Aorta (tissue), 5 donors: ENCODE data around the gene MVP. TPM values are rescaled to one million over a fixed set of nuclear protein-coding genes. Genes with fewer than 3 reads are reported as not detected.

Source experiments
- ATAC-seq: fragments of 200-7000 bp; cut with Tn5 transposase; one replicate; pipeline ENCODE4 v1.9.1; 2022; ENCODE audit warnings: moderate library complexity; ENCODE audit not compliant: low FRiP score
- DNase-seq, 2 donors: peaks; one replicate each; pipeline ENCODE4 v3.0.0-alpha.2; 2020
- H3K27ac ChIP-seq, 2 donors: one replicate each; pipeline ENCODE4 v1.5.1; 2013; ENCODE audit warnings: low read length in 2 of 2, mild to moderate bottlenecking in 2 of 2, moderate library complexity in 2 of 2, control low read depth in 1 of 2, inconsistent platforms in 1 of 2, low read depth in 1 of 2
- H3K27me3 ChIP-seq, 2 donors: one replicate each; pipeline ENCODE4 v1.6.1; 2013; ENCODE audit warnings: control low read depth in 1 of 2, low read length in 1 of 2, mild to moderate bottlenecking in 1 of 2, moderate library complexity in 1 of 2; ENCODE audit not compliant: insufficient read depth in 2 of 2, control insufficient read depth in 1 of 2
- H3K36me3 ChIP-seq, 2 donors: one replicate each; pipeline ENCODE4 v1.6.1; 2013; ENCODE audit warnings: control low read depth in 1 of 2, low read length in 1 of 2, mild to moderate bottlenecking in 1 of 2; ENCODE audit not compliant: insufficient read depth in 2 of 2, control insufficient read depth in 1 of 2
- H3K4me1 ChIP-seq, 2 donors: one replicate each; pipeline ENCODE4 v1.6.1; 2013; ENCODE audit warnings: low read length in 2 of 2, control low read depth in 1 of 2, mild to moderate bottlenecking in 1 of 2, moderate library complexity in 1 of 2; ENCODE audit not compliant: insufficient read depth in 2 of 2, control insufficient read depth in 1 of 2
- H3K4me3 ChIP-seq, 2 donors: one replicate each; pipeline ENCODE4 v1.5.1; 2013; ENCODE audit warnings: low read length in 2 of 2, control low read depth in 1 of 2, mild to moderate bottlenecking in 1 of 2
- H3K9me3 ChIP-seq: one replicate; pipeline ENCODE4 v1.6.1; 2013; ENCODE audit warnings: mild to moderate bottlenecking, low read length; ENCODE audit not compliant: control insufficient read depth
- WGBS, 2 donors: extraction: QIAGEN DNeasy Blood & Tissue Kit; methylation state at CpG; one replicate each; pipeline ENCODE4 v1.1.7; 2013; 5-methylcytosine and 5-hydroxymethylcytosine counted together
- intact Hi-C, 2 donors: fragments of 100-400 bp; cut with DNase I; formaldehyde crosslinking; loops; one replicate each; pipeline versions ENCODE4 v1.14.2 to v1.15.0; 2022
- polyA plus RNA-seq, 2 donors: library from polyadenylated mRNA; stranded (reverse); fragments of 200-250 nt; gene quantifications; one replicate each; pipeline ENCODE4 v1.2.3, GENCODE V29; 2013
- total RNA-seq, 2 donors: library from RNA; stranded (reverse); fragmentation: NEBNext Ultra II Directional; extraction: Animal tissue kit (Norgen Biotek cat#: 25700); gene quantifications; one replicate each; pipeline ENCODE4 v1.2.1, GENCODE V29; 2021
- donor health status: healthy with polysubstance abuse.
- donor health status: Bipolar disorder and iron deficiency.
- donor health status: DM: no; HTN: no; CAD: no.
- donor health status: DM: no; HTN: no; CAD: no.
- donor health status: DM: yes; HTN: yes; CAD: no.

MVP gene
- total and polyA plus RNA-seq, 4 donors = 76.8 to 186 (median 161) TPM

- DNase-seq (no peak), ATAC-seq (no peak)
- no peak overlapping the region for H3K27ac ChIP-seq
- 93 to 95% methylated on average over 8 of the region's 8 CpGs for WGBS, 2 donors
- H3K36me3 ChIP-seq = peaks cover 0 to 2% of the 10 kb centered on the region in 2 donors
- no peaks in the 10 kb centered on the region for H3K27me3 ChIP-seq
- H3K9me3 ChIP-seq = no peaks in the 10 kb centered on the region
- intact Hi-C loops = no loop called here
- no peaks in the 10 kb centered on the region for H3K4me1 ChIP-seq
- no peak overlapping the region for H3K4me3 ChIP-seq
These were observed 17.8 kb upstream of the MVP start for GRCh38 chr16:29802416-29802935.

GRCh38 chr16:29804020-29804419 is 16.2 kb upstream of the MVP start:
- Histone ChIP-seq H3K4me3 (no peak overlapping the region), H3K9me3 (no peaks in the 10 kb centered on the region), H3K27ac (no peak overlapping the region), H3K36me3 (no peaks in the 10 kb centered on the region), H3K27me3 (no peaks in the 10 kb centered on the region), H3K4me1 (no peaks in the 10 kb centered on the region)
- intact Hi-C loops = no loop called here
- WGBS, 2 donors = 80% methylated on average over 8 of the region's 8 CpGs
- no peak for DNase-seq
- ATAC-seq = no peak

GRCh38 chr16:29804455-29805231 is 15.6 kb upstream of the MVP start:
- Histone ChIP-seq H3K4me1 (no peaks in the 10 kb centered on the region), H3K4me3 (peak overlapping the region; percentile 20 to 38), H3K36me3 (no peaks in the 10 kb centered on the region), H3K27ac (peak overlapping the region in 1 of 2 donors; percentile 78), H3K27me3 (no peaks in the 10 kb centered on the region), H3K9me3 (no peaks in the 10 kb centered on the region)
- intact Hi-C loops = loop anchor here in 1 of 2 donors (5.0 kb wide), 1 partner anchor 573 kb away; no protein-coding TSS in a partner anchor
- WGBS, 2 donors = 3 to 5% methylated on average over 26 of the region's 26 CpGs
- ATAC-seq (peak; percentile 20), DNase-seq (peak in 1 of 2 donors; percentile 60)

- intact Hi-C loops = loop anchor here in 1 of 2 donors (5.0 kb wide), 1 partner anchor 572 kb away; no protein-coding TSS in a partner anchor
- Histone ChIP-seq H3K27ac (peak overlapping the region; percentile 23 to 80), H3K36me3 (no peaks in the 10 kb centered on the region), H3K4me3 (peak overlapping the region; percentile 20 to 38), H3K27me3 (no peaks in the 10 kb centered on the region), H3K9me3 (no peaks in the 10 kb centered on the region), H3K4me1 (no peaks in the 10 kb centered on the region)
- ATAC-seq (peak; percentile 95), DNase-seq (peak; percentile 99)
- 0 to 1% methylated on average over 60 to 102 of the region's 103 CpGs for WGBS, 2 donors
These were observed 14.8 kb upstream of the MVP start for GRCh38 chr16:29805232-29806098.

GRCh38 chr16:29806099-29806579 is 14.1 kb upstream of the MVP start, which contains the start of gene MAZ:
MAZ (plus strand) TSS chr16:29806529; CDS start chr16:29806702, 173 bp downstream.
- peak within 1 kb of the TSS; percentile 47 to 88 for H3K27ac ChIP-seq
- DNase-seq (no peak), ATAC-seq (peak; percentile 5)
- intact Hi-C loops = loop anchor here in 1 of 2 donors (5.0 kb wide), 1 partner anchor 571 kb away; no protein-coding TSS in a partner anchor
- peak within 1 kb of the TSS; percentile 69 to 73 for H3K4me3 ChIP-seq
- H3K9me3 ChIP-seq = no peaks in the 10 kb centered on the region
- WGBS, 2 donors = 1 to 8% methylated on average over 2 to 65 of the region's 67 CpGs
- H3K4me1 ChIP-seq = no peaks in the 10 kb centered on the region
- H3K36me3 ChIP-seq = no peaks in the 10 kb centered on the region
- no peaks in the 10 kb centered on the region for H3K27me3 ChIP-seq

- H3K4me3 ChIP-seq = peak overlapping the region; percentile 69 to 73
- 1% methylated on average over 59 to 99 of the region's 99 CpGs for WGBS, 2 donors
- ATAC-seq (no peak), DNase-seq (peak in 1 of 2 donors; percentile 81)
- H3K27ac ChIP-seq = peak overlapping the region; percentile 47 to 88
- H3K9me3 ChIP-seq = no peaks in the 10 kb centered on the region
- no peaks in the 10 kb centered on the region for H3K36me3 ChIP-seq
- no peaks in the 10 kb centered on the region for H3K4me1 ChIP-seq
- intact Hi-C loops = loop anchor here in 1 of 2 donors (5.0 kb wide), 1 partner anchor 570 kb away; no protein-coding TSS in a partner anchor
- no peaks in the 10 kb centered on the region for H3K27me3 ChIP-seq
These were observed 13.4 kb upstream of the MVP start for GRCh38 chr16:29806641-29807425.

- Histone ChIP-seq H3K27me3 (no peaks in the 10 kb centered on the region), H3K4me1 (no peaks in the 10 kb centered on the region), H3K9me3 (no peaks in the 10 kb centered on the region), H3K36me3 (no peaks in the 10 kb centered on the region), H3K4me3 (peak overlapping the region; percentile 69 to 73), H3K27ac (peak overlapping the region in 1 of 2 donors; percentile 50)
- intact Hi-C loops = loop anchor here in 1 of 2 donors (5.0 kb wide), 1 partner anchor 570 kb away; no protein-coding TSS in a partner anchor
- peak; percentile 55 for ATAC-seq
- DNase-seq = peak; percentile 95
- 1% methylated on average over 45 to 69 of the region's 69 CpGs for WGBS, 2 donors
These were observed 12.6 kb upstream of the MVP start for GRCh38 chr16:29807426-29808218.
